COR-L47 (cell line): ENCODE measurements around the gene TMEM184A.
"Not testable (repeated sequence)": the region's sequence is repeated elsewhere in the genome, so short reads cannot be mapped to it uniquely, and the experiment has no call there.

Experiments
- DNase-seq: peaks from one replicate; lab custom pipeline; 2025; lab: John Stamatoyannopoulos, UW

The TMEM184A gene

GRCh38 chr7:1590476-1590875 is 34.5 kb upstream of the TMEM184A start:
- no peak for DNase-seq

GRCh38 chr7:1588978-1589377 is 33.0 kb upstream of the TMEM184A start:
- DNase-seq, result no peak

- DNase-seq, result no peak
Measured at GRCh38 chr7:1587738-1588137, 31.7 kb upstream of the TMEM184A start.

GRCh38 chr7:1586827-1587705 is 31.1 kb upstream of the TMEM184A start:
- DNase-seq, result peak; percentile 20

GRCh38 chr7:1586126-1586826 is 30.3 kb upstream of the TMEM184A start:
- DNase-seq, result no peak

- no peak for DNase-seq
Measured at GRCh38 chr7:1585142-1585981, 29.4 kb upstream of the TMEM184A start.

DNA sequence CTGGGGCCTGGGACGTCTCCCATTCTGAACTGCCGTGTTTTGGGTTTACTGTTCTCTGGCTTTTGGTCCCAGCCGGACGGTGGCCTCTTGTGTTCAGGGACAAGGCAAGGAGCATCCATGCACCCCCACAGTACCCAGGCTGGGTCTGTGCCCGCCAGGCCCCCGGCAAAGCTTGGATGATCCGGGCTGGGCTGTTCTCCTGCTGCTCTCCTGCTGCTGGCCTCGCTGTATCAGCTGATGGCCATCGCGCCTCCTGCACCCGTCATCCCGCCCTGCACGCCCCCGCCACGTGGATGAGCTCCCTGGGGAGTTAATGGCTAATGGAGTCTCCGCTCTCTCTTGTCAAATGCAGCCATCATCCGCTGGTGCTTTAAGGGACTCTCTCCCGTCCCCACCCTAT is 28.7 kb upstream of the TMEM184A start:
- no peak for DNase-seq

GRCh38 chr7:1583241-1583930 is 27.4 kb upstream of the TMEM184A start:
- DNase-seq, result not testable (repeated sequence)

GRCh38 chr7:1580422-1581030 is 24.5 kb upstream of the TMEM184A start:
- DNase-seq, result no peak

GRCh38 chr7:1579481-1580421 is 23.7 kb upstream of the TMEM184A start:
- peak; percentile 67 for DNase-seq

DNA sequence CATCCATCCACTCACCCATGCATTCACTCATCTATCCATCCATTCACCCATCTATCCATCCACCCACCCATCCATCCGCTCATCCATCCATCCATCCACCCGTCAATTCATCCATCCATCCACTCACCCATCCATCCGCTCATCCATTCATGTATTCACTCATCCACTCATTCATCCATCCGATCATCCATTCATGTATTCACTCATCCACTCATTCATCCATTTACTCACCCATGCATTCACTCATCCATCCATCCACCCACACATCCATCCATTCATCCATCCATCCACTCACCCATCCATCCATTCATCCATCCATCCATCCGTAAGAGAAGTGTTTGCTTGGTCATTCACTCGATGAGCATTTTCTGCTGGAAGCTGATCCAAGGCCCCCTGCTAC is 22.5 kb upstream of the TMEM184A start:
- no peak for DNase-seq

DNA sequence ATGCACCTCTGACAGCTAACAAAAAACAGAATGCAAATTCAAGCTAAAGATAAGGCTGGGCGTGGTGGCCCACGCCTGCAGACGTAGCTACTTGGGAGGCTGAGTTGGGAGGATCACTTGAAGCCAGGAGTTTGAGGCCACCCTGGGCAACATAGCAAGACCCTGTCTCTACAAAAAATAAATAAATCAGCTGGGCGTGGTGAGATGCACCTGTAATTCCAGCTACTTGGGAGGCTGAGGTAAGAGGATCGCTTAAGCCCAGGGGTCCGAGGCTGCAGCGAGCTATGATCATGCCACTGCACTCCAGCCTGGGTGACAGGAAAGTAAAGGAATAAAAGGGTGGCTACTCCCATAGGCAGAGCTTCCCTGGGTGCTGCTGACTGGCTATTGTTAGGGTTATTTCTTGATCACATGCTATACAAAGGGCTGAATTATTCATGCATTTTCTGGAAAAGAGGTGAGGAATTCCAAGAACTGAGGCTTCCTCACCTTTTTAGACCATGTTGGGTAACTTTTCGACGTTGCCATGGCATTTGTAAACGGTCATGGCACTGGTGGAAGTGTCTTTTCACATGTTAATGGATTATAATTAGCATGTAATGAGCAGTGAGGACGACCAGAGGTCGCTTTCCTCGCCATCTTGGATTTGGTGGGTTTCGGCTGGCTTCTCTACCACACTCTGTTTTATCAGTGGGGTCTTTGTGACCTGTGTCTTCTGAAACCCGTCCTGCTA is 20.7 kb upstream of the TMEM184A start:
- DNase-seq, result no peak

GRCh38 chr7:1575809-1576208 is 19.8 kb upstream of the TMEM184A start:
- DNase-seq, result no peak

DNA sequence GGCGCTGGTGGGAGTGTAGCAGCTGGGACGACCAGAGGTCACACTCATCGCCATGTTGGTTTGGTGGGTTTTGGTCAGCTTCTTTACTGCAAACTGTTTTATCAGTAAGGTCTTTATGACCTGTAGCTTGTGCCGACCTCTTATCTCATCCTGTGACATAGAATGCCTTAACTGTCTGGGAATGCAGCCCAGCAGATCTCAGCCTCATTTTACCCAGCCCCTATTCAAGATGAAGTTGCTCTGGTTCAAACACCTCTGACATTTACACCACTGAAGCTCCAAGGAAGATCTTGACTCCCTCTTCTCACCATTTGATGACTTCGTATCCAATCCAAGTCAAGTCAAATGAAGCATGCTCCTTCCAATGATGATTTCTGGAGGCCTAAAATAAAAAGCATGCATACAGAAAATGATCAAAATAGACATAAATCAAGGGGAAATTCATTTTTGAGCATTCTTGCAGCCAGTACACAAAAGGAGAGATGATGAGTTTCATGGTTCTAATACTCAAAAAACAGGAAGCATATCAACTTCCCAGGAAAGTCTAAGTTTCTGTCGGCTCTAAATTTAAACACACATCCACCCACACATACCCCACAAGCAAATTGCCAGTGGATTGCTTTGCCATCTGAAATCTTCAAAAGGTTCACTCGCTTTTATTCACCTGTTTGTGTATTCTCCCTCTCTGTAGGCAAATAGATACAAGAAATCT is 16.3 kb upstream of the TMEM184A start:
- DNase-seq, result no peak

GRCh38 chr7:1569833-1570632 is 14.0 kb upstream of the TMEM184A start, which contains the start of gene PSMG3:
Gene PSMG3 (minus strand): TSS chr7:1570032. CDS start chr7:1569339, 693 bp downstream.
- peak; percentile 90 for DNase-seq

GRCh38 chr7:1569440-1569832 is 13.4 kb upstream of the TMEM184A start:
- DNase-seq, result no peak

DNA sequence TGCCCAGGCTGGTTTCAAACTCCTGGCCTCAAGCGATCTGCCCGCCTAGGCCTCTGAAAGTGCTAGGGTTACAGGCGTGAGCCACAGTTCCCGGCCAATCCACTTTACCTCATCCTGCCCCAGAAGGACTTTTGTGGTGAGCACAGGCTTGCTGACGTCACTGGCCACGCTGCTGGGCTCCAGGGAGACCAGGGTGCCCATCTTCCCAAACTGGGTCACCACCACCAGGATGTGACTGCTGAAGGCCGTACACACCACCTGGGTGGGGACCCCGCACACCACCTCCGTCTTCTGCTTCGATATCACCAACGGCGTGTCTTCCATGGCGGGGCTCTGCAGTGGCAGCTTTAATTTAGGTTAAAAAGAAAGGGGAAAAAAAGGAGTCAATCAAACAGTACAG is 13.0 kb upstream of the TMEM184A start:
- no peak for DNase-seq
